Measurements from ENCODE around the gene KCTD7.
"Not testable (repeated sequence)": the region's sequence is repeated elsewhere in the genome, so short reads cannot be mapped to it uniquely, and the experiment has no call there.

KCTD7 gene

GRCh38 chr7:66619341-66619948 is 9.2 kb upstream of the KCTD7 start:
- not testable (repeated sequence) for DNase-seq

GRCh38 chr7:66626331-66626934 is 2.2 kb upstream of the KCTD7 start:
- DNase-seq = no peak

GRCh38 chr7:66627151-66627681 is 1.5 kb upstream of the KCTD7 start:
- DNase-seq = no peak

- DNase-seq = no peak
Observed at GRCh38 chr7:66627881-66628360, 760 bp upstream of the KCTD7 start.

- peak in 1 of 2 experiments; percentile 17 for DNase-seq
Observed at GRCh38 chr7:66629222-66630062, 761 bp downstream of the KCTD7 start.

- DNase-seq = peak in 1 of 2 experiments; percentile 18
Observed at GRCh38 chr7:66630531-66630930, 1.9 kb downstream of the KCTD7 start.

- peak in 1 of 2 experiments; percentile 35 for DNase-seq
Observed at GRCh38 chr7:66631471-66631870, 2.8 kb downstream of the KCTD7 start.

GRCh38 chr7:66634816-66635215 is 6.1 kb downstream of the KCTD7 start:
- no peak for DNase-seq

GRCh38 chr7:66635322-66635981 is 6.8 kb downstream of the KCTD7 start:
- not testable (repeated sequence) for DNase-seq

GRCh38 chr7:66635982-66636546 is 7.4 kb downstream of the KCTD7 start:
- peak in 1 of 2 experiments; percentile 32 for DNase-seq

- DNase-seq = no peak
Observed at GRCh38 chr7:66638309-66639099, 9.8 kb downstream of the KCTD7 start.

- no peak for DNase-seq
Observed at GRCh38 chr7:66639773-66640172, 11.1 kb downstream of the KCTD7 start.

GRCh38 chr7:66640802-66641525 is 12.3 kb downstream of the KCTD7 start:
- no peak for DNase-seq

GRCh38 chr7:66641526-66641871 is 12.8 kb downstream of the KCTD7 start:
- DNase-seq = no peak

- no peak for DNase-seq
Observed at GRCh38 chr7:66642186-66642585, 13.5 kb downstream of the KCTD7 start.

GRCh38 chr7:66642932-66643331 is 14.3 kb downstream of the KCTD7 start:
- DNase-seq = no peak

- DNase-seq = no peak
Observed at GRCh38 chr7:66643395-66643794, 14.7 kb downstream of the KCTD7 start.

GRCh38 chr7:66651026-66651425 is 22.3 kb downstream of the KCTD7 start:
- not testable (repeated sequence) for DNase-seq

- DNase-seq = not testable (repeated sequence)
Observed at GRCh38 chr7:66653719-66654274, 25.1 kb downstream of the KCTD7 start.

- peak; percentile 97 to 98 for DNase-seq
Observed at GRCh38 chr7:66654275-66655112, 25.8 kb downstream of the KCTD7 start.

Measured in activated CD4-positive, alpha-beta T cell treated with anti-CD3 and anti-CD28 coated beads, Interleukin-2, amount 50 U/mL, for 48 hours (primary cell).